RWPE1 (cell line): Measurements from ENCODE around the gene NKX1-2.
A peak's percentile ranks its signal among the peaks of the same experiment; 100 is the strongest.

Experiments
- CTCF ChIA-PET: fragments of 350-600 bp; sonication (Branson Sonifier 250); formaldehyde crosslinking; extraction: SDS; loops from one replicate; lab custom pipeline; 2021; lab: Yijun Ruan, JAX
- POLR2A ChIA-PET: fragments of 400-600 bp; formaldehyde crosslinking; extraction: SDS; loops from one replicate; lab custom pipeline; 2020; ENCODE audit warnings: antibody characterized with exemption; ENCODE audit not compliant: low non-redundant PET; lab: Yijun Ruan, JAX
- DNase-seq: peaks from one replicate; pipeline ENCODE4 v3.0.0; 2012; ENCODE audit warnings: low spot score
- H3K27ac ChIP-seq: fragments of 450-650 bp; 2 replicates; pipeline ENCODE4 v1.5.1; 2017
- CTCF ChIP-seq: fragments of 450-650 bp; conservative IDR thresholded peaks from 2 replicates; pipeline ENCODE4 v1.5.1; 2017; ENCODE audit warnings: low read depth, mild to moderate bottlenecking

The NKX1-2 gene

GRCh38 chr10:124478515-124478914 lies 28.7 kb upstream of the NKX1-2 start:
- ChIA-PET CTCF (interaction anchor here (0.6 kb wide), 1 partner anchor 101 kb away, joined by 3 read pairs; no protein-coding TSS in a partner anchor), POLR2A (no interaction called here)

GRCh38 chr10:124477614-124478363 lies 28.0 kb upstream of the NKX1-2 start:
- POLR2A ChIA-PET, result no interaction called here
- peak; percentile 14 for DNase-seq
- TF ChIP-seq CTCF, result no peak
- H3K27ac ChIP-seq, result peak overlapping the region; percentile 74
- CTCF ChIA-PET, result interaction anchor here (0.6 kb wide), 1 partner anchor 895 kb away, joined by 5 read pairs; no protein-coding TSS in a partner anchor

More at GRCh38 chr10:124478515-124478914, 28.7 kb upstream of the NKX1-2 start:
- TF ChIP-seq CTCF, result no peak
- H3K27ac ChIP-seq, result peak overlapping the region; percentile 74
- DNase-seq, result peak; percentile 63

- ChIA-PET CTCF (no interaction called here), POLR2A (no interaction called here)
- no peak for TF ChIP-seq CTCF
Observed at GRCh38 chr10:124476043-124476725, 26.3 kb upstream of the NKX1-2 start.

GRCh38 chr10:124474514-124475070 lies 24.8 kb upstream of the NKX1-2 start:
- TF ChIP-seq CTCF, result no peak
- CTCF ChIA-PET, result interaction anchor here (0.6 to 1.0 kb wide), 3 partner anchors 9 to 1586 kb away, joined by 3 read pairs; no protein-coding TSS in a partner anchor
- no peak for DNase-seq
- POLR2A ChIA-PET, result no interaction called here
- no peak overlapping the region for H3K27ac ChIP-seq

More at GRCh38 chr10:124476043-124476725, 26.3 kb upstream of the NKX1-2 start:
- peak overlapping the region; percentile 7; the same call in 1 of the 2 replicates for H3K27ac ChIP-seq
- no peak for DNase-seq

- ChIA-PET CTCF (interaction anchor here (0.9 to 1.6 kb wide), 2 partner anchors 11 to 70 kb away, joined by 3 read pairs; partner anchors contain the start of gene LHPP), POLR2A (interaction anchor here (0.5 to 1.4 kb wide), 2 partner anchors 11 to 18 kb away, joined by 3 to 8 read pairs; partner anchors contain the start of gene LHPP)
- no peak for DNase-seq
- H3K27ac ChIP-seq, result peak overlapping the region; percentile 28
- no peak for TF ChIP-seq CTCF
Observed at GRCh38 chr10:124473070-124473469, 23.2 kb upstream of the NKX1-2 start.

GRCh38 chr10:124472071-124472470 lies 22.2 kb upstream of the NKX1-2 start:
- H3K27ac ChIP-seq, result peak overlapping the region; percentile 28; the same call in 1 of the 2 replicates
- CTCF ChIA-PET, result interaction anchor here (0.6 to 0.9 kb wide), 5 partner anchors 20 to 1452 kb away, joined by 3 read pairs; no protein-coding TSS in a partner anchor
- DNase-seq, result no peak
- TF ChIP-seq CTCF, result no peak
- POLR2A ChIA-PET, result interaction anchor here (1.4 kb wide), 1 partner anchor 10 kb away, joined by 8 read pairs; the partner anchor contains the start of gene LHPP
